ENCODE results near the gene DNAJB12.
"Not testable (repeated sequence)": the region's sequence is repeated elsewhere in the genome, so short reads cannot be mapped to it uniquely, and the experiment has no call there.

Gene DNAJB12

DNA sequence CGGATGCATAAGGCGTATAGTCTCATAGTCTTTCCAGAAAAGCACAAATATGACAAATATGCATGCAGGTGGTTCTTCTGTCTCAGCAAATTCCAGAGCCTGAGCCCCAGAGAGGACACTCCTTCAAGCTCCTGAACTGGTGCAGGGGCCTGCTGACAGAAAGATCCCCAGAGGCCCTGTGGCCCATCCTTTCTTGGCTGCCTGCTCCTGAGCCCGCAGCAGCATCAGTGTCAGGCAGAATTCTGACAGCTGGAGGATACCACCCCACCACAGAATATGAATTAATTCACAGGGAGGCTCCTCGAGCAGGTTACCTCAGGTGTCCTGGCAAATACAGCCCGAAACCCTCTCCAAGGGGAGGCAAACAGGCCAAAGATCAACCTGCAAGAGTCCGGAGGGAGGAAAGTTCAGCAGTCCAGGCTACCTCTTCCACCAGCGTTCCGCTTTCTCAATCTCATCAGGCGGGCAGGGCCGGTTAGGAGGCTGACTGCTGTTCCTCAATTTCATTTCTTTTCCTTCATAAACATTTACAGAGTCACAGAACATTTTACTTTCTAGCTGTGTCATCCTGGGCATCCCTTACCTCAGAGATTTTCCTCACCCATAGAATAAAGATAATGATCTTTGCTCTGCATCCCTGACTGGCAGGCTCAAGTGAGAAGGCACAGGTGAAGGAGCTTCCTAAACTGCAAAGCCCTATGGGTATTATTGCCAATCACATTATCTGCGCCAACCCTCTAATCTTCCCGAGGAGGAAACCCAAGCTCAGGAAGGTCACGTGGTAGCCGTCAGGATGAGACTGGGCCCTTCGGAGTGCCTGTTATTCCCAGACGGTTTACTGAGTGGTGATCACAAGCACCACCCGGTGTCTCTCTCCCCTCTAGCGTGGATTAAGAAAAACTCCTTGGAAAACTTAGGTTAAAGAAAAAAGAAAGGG is 1.4 kb downstream of the DNAJB12 start:
- DNase-seq, result no peak

DNA sequence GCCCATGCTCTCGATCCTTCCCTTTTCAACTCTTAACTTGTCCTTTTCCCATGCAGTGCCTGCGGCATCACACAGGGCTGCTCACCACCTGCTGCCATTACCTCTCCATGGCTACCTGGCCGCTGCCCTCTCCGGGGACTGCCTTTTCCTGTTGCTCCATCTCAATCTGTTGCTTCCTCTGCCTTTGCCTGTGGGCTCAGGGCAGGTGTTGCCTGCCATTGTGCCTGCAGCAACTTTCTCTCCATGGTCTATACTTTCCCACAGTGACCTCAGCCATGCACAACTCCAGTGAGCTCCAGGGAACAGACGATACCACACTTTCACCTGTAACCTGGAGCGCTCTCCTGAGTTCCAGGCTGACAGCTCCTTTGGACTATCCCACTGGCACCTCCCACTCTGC is 3.2 kb downstream of the DNAJB12 start:
- DNase-seq, result no peak

DNA sequence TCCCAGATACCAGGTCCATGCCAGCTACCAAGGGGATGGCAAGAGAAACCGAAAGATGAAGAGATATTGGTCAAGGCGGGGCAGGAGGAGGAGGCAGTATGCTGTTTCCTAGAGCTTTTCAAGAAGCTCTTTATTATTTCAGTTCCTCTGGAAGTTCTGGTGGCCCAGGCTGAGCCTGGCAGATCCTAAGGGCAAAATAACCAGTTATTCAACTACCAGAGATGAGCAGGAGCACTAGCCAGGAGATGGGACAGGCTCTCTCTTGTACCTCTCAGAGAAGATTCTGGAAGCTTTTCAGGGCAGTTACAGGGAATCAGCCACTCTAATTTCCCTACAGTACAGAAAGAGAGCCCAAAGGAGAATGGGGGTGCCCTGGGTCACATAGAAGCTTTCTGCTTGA is 5.3 kb downstream of the DNAJB12 start:
- no peak for DNase-seq

DNA sequence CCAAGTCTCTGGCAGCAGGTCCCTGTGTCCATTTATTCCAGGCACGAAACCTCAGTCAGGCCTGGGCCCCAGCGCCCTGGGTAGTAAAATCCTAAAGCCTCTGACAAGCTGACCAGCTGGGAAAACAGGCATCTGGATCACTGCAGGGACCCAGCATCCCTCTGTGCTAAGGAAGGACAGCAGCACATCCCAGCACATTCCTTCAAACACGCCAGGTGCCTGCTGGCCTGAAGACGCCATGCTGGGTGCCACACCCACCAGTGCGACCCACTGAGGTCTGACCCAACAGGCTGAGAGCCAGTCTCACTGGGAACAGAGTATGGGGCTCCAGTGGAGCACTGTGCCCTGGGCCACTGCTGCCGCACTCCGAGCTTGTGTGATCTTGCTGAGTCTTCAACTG is 6.4 kb downstream of the DNAJB12 start:
- DNase-seq, result no peak

DNA sequence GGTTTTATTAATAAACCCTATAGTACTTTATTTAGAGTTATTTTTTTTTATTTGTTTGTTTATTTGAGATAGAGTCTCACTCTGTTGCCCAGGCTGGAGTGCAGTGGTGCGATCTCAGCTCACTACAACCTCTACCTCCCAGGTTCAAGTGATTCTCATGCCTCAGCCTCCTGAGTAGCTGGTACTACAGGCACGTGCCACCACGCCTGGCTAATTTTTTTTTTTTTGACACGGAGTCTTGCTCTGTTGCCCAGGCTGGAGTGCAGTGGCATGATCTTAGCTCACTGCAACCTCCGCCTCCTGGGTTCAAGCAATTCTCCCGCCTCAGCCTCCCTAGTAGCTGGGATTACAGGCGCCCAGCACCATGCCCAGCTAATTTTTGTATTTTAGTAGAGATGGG is 8.6 kb downstream of the DNAJB12 start:
- not testable (repeated sequence) for DNase-seq

DNA sequence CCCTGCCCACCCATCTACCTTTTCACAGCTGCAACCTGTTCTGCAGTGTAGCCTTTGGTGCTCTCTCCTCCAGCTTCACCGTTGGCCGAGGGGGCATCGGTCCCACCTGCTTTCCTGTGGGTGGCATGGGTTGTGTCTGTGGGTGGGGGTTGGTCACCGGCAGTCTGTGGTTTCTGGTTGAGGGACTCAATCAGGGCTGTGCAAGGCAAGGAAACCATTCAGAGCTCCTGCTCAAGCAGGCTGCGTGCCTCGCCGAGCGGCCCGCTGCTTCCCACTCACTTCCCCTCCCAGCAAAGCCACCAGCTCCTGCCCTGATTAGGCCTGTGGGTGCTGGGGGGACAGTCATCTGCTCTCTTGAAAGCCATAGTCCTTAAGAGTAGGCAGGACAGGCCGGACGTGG is 9.8 kb downstream of the DNAJB12 start:
- peak; percentile 14 for DNase-seq

DNA sequence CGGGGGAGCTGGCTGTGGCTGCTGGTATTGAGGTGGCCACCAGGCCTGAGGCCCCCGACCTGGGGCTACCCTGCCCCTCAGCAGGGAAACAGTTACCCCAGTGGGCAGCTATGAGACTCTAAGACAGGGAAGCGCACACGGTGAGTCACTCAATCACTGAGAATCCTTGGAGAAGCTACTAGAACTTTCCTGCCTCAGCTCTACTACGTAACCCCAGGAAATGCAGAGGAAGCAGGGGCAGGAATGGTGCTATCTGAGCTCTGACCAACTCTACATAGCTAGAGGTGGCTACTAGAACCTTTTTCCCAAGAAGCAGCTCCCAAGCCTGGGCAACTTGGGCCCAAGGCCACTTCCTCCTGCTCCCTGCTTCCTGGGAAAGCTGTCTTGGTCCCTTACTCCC is 11.8 kb downstream of the DNAJB12 start:
- DNase-seq, result no peak

DNA sequence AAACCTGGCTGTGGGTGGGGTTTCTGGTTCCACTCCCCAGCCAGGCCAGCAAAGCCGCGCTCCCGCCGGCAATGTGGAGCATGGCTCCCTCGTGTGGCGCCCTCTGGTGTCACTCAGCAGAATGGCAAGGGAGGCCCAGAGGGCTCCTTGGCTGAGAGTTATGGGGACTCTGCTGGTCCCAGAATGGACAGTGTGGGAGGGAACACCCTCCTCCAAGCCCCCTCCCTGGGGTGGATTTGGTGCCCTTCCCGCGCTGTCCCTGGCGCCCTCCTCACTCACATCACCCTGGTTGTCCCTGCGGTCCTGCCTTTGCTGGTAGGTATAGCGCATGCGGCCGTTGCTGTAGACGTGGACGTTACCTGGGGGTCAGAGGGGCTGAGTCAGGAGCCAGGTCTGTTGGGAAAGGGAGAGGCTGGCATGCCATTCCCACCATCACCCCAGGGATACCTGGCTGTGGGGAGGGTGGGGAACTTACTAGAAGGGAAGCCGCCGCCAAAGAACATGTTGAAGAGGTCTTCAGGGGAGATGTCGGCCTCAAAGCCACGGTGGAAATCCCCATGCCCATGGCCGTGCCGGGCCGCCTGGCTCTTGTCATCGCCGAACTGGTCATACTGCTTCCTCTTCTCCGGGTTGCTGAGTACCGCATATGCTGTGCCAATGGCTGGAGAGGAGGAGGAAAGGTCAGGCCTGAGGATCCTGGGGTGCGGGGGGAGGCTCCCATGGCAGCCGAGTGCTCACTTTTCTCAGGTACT is 14.0 kb downstream of the DNAJB12 start:
- peak; percentile 20 for DNase-seq

DNA sequence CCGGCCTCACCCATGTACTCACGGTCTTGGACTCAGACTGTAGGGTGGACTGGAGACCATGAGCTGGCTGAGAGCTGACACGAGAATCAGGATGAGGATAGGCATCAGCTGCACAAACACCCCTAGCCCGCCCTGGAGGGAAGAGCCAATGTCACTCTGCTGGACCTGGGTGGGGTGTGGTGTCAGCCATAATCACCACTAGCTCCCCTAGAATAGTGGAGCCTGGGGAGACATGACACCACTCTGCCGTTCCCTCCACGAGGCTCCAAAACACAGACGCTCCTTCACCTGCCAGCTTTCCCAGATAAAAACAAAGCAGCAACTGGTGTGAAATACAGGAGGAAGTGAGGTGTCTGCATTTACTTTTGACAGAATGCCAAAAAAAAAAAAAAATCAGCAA is 16.5 kb downstream of the DNAJB12 start:
- DNase-seq, result no peak

DNA sequence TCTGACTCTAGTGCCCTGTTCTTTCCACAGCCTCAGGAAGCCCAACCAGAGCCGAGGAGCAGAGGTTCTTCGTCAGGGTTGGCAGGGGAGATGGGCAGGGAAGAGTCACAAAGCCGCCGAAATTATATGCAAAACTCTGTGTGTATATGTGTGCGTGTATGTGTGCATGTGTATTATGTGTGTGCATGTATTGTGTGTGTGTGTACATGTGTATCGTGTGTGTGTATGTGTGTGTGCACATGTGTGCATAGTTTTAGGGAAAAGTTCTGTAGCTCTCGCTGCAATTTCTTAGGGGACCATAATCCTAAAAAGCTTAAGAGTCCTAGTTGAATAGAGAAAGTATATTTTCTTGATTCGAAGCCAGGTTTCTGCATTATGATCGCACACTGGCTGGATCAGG is 17.0 kb downstream of the DNAJB12 start:
- DNase-seq, result no peak

DNA sequence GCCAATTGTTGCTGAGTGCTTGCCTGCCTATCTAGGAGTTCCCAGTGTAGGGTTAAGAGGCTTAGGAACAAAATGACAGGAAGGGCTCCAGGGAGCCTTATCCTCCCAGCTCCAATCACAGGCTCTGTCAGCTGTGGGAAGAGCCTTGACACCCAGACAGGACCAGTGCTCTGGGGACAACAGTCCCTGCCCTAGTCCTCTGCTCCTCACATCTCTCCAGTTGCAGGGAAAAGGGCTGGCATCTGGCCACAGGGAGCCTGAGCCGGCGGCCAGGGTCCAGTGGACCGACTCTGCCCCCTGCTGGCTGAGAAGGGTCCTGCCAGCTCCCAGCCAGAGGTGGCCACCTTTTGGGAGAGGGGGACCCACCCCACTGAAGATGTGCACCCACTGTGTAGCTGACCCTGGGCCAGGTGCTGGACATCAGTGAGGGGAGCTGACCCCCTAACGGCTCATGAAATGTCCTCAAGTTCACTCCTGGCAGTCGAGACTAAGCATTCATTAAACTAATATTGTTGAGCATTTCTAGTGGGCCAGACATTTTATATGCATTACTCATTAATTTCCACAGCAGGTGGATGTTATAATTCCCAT is 17.6 kb downstream of the DNAJB12 start:
- peak; percentile 8 for DNase-seq

DNA sequence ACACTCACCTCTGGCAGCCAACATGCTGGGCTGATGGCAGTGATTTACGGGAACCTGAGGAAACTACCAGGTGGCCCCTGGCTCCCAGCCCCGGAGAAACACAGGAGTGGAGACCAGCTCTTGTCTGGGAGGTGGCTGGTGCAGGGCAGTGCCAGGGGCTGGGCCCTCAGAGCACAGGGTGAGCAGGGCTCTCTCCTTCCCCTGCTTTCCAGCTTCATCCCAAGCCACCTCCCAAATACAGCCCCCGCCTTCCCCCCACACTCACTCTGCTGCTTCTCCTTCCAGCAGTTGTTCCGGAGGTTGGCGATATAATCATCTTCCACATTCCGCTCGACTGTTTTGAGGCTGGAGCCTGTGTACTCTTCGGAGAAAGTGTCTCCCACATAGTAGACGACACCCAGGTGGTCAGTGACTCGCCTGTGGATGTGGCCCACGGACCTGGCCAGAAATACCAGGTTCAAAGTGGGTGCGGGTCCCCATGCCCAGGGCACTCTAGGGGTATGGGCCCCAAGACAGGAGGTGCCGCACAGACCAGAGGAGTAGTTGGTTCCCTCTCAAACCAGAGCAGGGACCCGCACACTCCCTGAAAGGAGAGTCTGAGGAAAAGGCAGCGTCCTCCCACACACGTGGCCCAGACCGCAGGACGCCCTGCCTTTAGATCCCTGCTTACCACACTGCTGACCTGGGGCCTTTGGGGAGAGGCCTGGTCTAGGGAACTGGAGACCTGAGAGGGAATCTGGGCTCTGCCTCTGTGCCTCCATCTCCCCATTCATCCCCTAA is 18.3 kb downstream of the DNAJB12 start:
- no peak for DNase-seq

DNA sequence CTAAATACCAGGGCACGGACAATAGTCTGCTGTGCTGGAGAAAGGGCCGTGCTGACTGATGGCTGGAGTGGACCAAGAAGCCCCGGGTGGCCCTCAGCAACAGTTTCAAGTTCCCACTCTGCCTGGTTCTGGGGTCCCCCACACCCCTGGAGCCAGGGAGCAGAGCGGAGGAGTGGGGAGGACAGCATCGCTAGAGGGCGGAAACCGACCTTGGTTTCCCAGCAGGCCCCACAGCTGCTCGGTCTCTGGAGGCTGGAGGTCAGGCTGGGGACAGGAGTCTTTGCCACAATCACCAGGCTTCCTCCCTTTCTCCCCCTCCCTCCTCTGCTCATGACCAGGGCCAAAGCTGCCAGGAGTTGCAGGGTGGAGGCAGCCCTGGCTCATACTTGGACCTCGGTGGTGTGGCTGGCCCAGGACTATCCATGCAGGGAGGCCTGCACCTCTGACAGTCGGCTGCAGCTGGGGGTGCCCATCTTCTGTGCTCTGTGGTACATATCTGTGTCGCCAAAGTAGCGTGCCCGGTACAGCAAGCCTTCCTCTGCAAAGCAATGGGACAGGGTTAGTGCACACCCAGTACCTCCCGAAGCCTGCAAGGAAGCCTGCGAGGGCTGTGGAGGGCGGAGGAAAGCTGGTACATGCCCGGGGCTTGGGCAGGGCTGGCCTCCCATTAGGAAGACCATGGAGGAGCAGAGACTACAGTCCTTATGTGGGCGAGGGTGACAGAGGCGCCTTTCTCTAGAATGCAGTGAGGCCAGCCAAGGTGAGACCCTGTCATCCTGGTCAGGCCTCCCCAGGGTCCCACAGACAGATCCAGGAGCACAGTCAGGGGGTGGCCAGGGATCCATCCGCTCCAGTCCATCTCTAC is 19.1 kb downstream of the DNAJB12 start:
- no peak for DNase-seq

DNA sequence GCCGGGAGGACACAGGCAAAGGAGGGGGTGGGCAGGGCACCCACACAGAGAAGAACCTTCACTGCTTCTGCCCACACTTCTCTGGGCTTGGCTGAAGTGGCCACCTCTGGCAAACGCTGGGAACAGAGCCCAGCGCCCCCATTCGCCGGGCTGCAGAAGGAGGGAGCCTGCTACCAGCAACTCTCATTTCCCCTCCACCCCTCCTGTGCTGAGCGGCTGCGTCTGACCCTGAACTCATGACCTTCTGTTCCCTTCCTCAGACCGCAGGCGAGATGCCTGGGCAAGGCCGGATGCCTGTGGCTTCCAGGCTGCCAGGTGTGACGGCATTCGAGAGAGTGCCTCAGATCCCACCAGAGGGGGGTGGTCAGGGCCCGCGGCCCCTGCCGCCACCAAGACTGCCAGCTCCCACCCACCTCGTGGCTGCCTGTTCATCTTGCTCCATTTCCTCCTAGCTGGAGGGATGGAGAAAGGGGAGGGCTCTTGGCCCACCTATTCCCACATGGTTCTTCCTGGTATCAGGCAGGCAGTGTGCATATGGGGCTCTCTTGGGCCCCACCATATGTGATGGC is 19.8 kb downstream of the DNAJB12 start:
- peak; percentile 92 for DNase-seq

DNA sequence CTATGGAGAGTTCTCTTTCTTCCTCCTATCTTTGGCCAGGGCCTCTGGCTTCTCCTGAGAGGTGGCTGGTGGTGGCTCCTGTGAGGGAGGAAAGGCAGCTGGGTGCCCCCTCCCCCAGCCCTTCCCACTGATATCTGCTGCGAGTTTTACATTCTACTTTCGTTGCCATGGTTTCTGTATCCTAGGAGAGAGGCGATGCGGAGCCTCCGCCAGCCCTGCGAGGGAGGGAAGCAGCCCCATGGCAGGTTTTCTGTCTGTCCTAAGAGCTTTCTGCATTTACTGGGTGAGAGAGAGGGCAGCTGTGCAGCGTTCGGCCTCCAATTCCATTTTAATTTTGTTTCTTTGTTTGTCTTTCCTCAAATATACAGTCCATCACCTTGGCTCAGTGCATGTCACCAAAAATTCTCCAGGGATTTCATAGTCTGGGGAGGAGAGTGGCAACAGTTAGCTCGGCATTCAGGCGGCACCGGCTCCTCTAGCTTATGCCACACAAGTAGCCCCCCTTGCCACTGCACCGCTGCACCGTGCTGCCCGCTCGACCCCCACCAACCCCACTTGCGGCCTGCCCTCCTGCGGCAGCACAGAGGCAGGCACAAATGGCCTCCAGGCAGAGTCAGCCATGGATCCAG is 20.4 kb downstream of the DNAJB12 start:
- no peak for DNase-seq

DNA sequence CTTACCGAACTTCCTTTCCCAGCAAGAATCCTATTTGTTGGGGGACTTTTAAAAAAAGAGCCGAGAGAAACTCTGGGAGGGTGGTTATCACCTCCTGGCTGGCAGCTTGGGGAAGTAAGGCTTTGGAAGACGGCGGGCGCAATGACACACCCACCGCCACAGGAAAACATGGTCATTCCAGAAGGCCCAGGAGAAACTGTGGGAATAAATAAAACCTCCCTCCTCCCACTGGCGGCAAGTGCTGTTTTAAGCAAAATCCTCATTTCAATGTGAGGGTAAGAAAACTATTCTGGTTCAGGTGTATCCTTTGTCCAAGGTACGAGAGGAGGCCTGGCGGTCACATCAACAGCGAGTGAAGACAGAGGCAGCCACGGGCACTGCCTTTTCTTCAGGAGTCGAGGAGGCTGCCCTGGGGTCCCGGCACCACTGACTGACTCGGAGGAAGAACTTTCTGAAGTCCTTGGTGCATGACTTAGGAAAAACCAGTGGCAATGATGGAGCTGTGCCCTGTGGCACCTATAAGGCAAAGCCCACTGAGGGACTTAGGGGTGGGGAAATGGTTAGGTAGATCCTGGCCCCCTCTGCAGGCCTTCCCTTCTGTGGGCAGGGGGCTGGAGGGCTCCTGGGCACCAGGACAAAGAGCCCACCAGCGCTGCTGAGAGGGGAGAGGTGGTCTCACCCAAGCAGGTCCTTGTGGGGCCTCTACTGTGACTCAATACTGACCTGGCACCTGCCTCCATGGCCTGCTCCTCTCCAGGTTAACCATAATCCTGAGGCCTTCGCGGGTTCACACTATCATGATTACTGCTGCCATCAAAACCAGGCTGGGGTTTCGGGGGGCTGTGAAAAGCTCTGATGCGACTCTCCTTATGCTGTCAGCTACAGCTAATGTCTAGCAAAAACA is 21.4 kb downstream of the DNAJB12 start:
- DNase-seq, result no peak

DNA sequence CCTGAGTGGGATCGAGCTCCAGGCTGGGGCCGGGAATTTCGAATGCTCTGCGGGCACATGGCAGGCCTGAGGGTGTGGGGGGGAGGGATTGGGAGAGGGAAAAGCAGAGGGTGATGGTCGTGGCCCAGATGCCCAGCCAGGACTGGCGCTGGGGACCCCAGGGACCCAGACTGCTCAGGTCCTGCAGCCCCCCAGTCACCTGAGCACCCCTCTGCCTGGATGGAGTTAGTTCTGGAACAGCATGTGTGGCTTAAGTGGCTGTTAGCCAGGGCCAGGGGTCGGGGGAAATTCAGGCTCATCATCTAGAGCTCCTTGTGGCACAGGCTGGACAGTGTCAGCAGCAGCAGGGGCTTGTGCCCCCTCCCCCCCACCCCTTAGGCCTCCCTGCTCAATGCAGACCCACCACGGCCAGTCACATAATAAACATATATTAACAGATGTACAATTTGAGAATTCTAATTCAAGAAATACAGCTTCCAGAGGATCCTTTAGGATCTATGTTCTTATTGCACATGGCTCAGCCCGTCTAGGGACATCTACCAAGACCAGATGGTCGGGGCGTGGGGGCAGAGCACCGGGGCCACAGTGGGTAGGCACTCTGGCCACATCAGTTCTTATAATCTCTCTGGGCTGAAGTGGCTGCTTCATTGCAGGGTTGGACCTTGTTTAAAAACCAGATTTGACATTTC is 22.2 kb downstream of the DNAJB12 start:
- no peak for DNase-seq

DNA sequence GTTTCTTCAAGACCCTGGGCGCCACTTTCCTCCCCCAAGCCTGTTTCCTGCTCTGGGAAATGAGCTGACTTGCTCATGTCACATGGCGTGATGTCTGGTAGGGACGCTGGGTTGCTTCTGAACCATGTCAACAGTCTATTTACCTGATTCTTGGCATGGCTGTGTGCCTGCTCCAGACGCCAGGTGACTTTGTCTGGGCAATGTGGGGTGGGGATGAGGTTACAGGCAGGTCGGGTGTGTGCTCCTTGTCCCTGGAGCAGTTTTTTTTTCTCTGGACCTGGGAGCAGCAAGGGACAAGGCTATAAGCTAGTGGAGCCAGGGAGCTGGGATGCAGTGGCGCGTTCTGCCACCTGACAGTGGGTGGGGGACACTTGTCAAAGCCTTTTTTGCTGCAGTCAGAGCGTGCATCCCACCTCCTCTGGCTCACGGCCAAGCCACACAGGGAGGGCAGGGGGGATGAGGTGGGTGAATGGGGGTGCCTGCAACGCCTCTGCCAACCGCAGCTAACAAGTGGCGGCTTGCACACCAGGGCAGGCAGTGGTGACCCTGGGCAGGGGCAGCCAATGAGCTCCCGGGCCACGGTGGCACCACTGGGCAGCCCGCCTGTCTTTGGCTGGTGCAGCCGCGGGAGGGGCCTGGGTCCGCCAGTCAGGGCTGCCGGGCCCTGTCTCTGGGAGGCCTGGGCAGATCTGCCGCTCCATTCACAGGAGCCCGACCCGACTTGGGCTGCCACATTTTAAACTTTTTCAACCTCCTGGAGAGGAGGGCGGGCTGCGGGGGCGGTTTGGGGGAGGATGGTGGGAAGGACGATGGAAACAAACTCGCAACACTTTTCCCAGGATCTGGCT is 22.9 kb downstream of the DNAJB12 start:
- DNase-seq, result peak; percentile 98

DNA sequence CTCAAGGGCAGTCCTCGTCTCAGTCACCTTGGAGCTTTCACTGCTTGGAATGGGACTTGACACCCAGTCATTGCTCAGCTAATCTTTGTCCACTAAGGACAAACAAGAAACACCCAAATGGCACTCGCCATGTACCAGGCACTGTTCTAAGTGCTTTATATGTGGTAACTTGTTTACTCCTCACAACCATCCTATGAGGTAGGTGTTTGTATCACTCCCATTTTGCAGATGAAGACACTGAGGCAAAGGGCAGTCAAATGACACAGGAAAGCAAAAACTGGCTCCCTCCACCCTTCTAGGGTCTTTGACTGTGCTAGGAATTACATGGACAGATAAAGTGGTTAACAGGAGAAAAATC is 24.7 kb downstream of the DNAJB12 start:
- DNase-seq, result no peak
